Measurements from ENCODE around the gene CDKL4.

GRCh38 chr2:39283561-39283960, 39.8 kb upstream of the CDKL4 start:
- no peak for TF ChIP-seq CTCF (IDR thresholded peaks at IDR 0.05)
- no peak for TF ChIP-seq POLR2A (IDR thresholded peaks at IDR 0.05)

Data from thyroid gland (tissue), 4 donors.